Measurements from ENCODE around the gene SLAMF8. TPM values are rescaled to one million over a fixed set of nuclear protein-coding genes. Genes with fewer than 3 reads are reported as not detected.

The SLAMF8 gene
- total and polyA plus RNA-seq, 2 of the 8 experiments (the other 6 are each of a cell fraction or from before 2014, with no cell fraction given): not detected

GRCh38 chr1:159791031-159791430 lies 35.6 kb upstream of the SLAMF8 start:
- Histone ChIP-seq H2AK5ac (ENCODE audit: low read depth, low read length) (no peak overlapping the region), H3K23me2 (ENCODE audit: low read depth, low read length) (no peaks in the 10 kb centered on the region; the same call in 1 of the 2 replicates), H3K23ac (ENCODE audit: insufficient read length) (no peak overlapping the region), H3K27ac (ENCODE audit: low read depth, low read length) (no peak overlapping the region), H2BK120ac (replicated peaks; ENCODE audit: low read depth, low read length) (no peak overlapping the region), H2AFZ (ENCODE audit: low read length) (no peak overlapping the region), H3K56ac (replicated peaks; ENCODE audit: insufficient read length, low read depth, low read length) (no peak overlapping the region), H2BK20ac (ENCODE audit: low read length) (no peak overlapping the region), H3K9me3 (ENCODE audit: insufficient read depth in 2 of 2, low read depth in 1 of 2, low read length in 1 of 2) (no peaks in the 10 kb centered on the region), H4K20me1 (replicated peaks in 1 of 2; ENCODE audit: control insufficient read depth in 1 of 2, insufficient read depth in 2 of 2, low read length in 2 of 2) (no peaks in the 10 kb centered on the region), H4K91ac (replicated peaks; ENCODE audit: insufficient read length, low read length) (no peak overlapping the region), H3K18ac (ENCODE audit: extremely low read depth, low read length) (no peak overlapping the region), H4K8ac (ENCODE audit: extremely low read depth, insufficient read depth, low read length) (no peak overlapping the region), H2BK15ac (ENCODE audit: low read length) (no peak overlapping the region), H4K5ac (ENCODE audit: insufficient read length, low read depth, low read length) (no peak overlapping the region), H3K14ac (ENCODE audit: insufficient read length) (no peak overlapping the region), H3K79me1 (ENCODE audit: low read depth, low read length) (no peaks in the 10 kb centered on the region; the same call in 1 of the 2 replicates), H3K36me3 (ENCODE audit: control insufficient read depth in 2 of 4, insufficient read depth in 4 of 4, low read length in 3 of 4) (no peaks in the 10 kb centered on the region), H3K79me2 (ENCODE audit: control insufficient read depth in 1 of 2, insufficient read depth in 2 of 2, low read length in 2 of 2) (no peaks in the 10 kb centered on the region), H3K9ac (replicated peaks in 1 of 4; ENCODE audit: extremely low read depth in 1 of 4, low read depth in 3 of 4, low read length in 3 of 4) (no peak overlapping the region), H3K4me3 (ENCODE audit: extremely low read depth in 1 of 4, insufficient read depth in 2 of 4, low read depth in 3 of 4, low read length in 4 of 4) (no peak overlapping the region), H3K4ac (replicated peaks; ENCODE audit: insufficient read length, low read depth, low read length) (no peak overlapping the region), H2BK12ac (ENCODE audit: low read depth, low read length) (no peak overlapping the region), H3K27me3 (replicated peaks in 1 of 4; ENCODE audit: control insufficient read depth in 3 of 4, extremely low read depth in 1 of 4, insufficient read depth in 3 of 4, low read length in 3 of 4) (no peaks in the 10 kb centered on the region), H2BK5ac (ENCODE audit: low read depth, low read length) (no peak overlapping the region), H3K4me2 (ENCODE audit: insufficient read depth in 1 of 2, low read depth in 2 of 2, low read length in 2 of 2) (no peak overlapping the region), H3K4me1 (replicated peaks in 1 of 4; ENCODE audit: control insufficient read depth in 3 of 4, insufficient read depth in 4 of 4, low read length in 3 of 4) (peaks cover 0 to 4% (median 0%) of the 10 kb centered on the region in 4 experiments; a peak in 1 of 7 replicates)
- FAIRE-seq: no peak
- ChIA-PET CTCF (ENCODE audit: partially characterized antibody) (interaction anchor here (1.0 to 26.0 kb wide), 2 partner anchors 40 to 97 kb away, joined by 4 to 645 read pairs; no protein-coding TSS in a partner anchor), POLR2A (ENCODE audit: partially characterized antibody) (no interaction called here)
- DNase-seq (ENCODE audit: low read depth in 1 of 2, low spot score in 2 of 2): no peak
- WGBS, 2 experiments (ENCODE audit: extremely low coverage in 1 of 2, insufficient coverage in 1 of 2, insufficient read length in 1 of 2, insufficient replicate concordance in 2 of 2, low coverage in 1 of 2, low lambda C conversion rate in 2 of 2, missing lambda C conversion rate in 1 of 2): 88% methylated on average over 3 of the region's 3 CpGs; no CpG with 5 or more reads in 1 of the 2 experiments
- TF ChIP-seq HDAC6 (IDR thresholded peaks at IDR 0.05; ENCODE audit: low read depth, low read length) (no peak), CBX8 (IDR thresholded peaks at IDR 0.05; ENCODE audit: borderline replicate concordance, low read depth, low read length) (no peak), BCL11A (IDR thresholded peaks at IDR 0.05; ENCODE audit: low read depth in 2 of 2, low read length in 2 of 2) (no peak), FOSL1 (IDR thresholded peaks at IDR 0.05; ENCODE audit: insufficient read depth, low read depth, low read length) (no peak), GTF2F1 (IDR thresholded peaks at IDR 0.05; ENCODE audit: borderline replicate concordance, low read depth, low read length) (no peak), HDAC2 (IDR thresholded peaks at IDR 0.05; ENCODE audit: borderline replicate concordance in 1 of 2, low read depth in 2 of 2, low read length in 2 of 2) (no peak), ZNF274 (IDR thresholded peaks at IDR 0.05; ENCODE audit: borderline replicate concordance, extremely low read depth, low read length) (no peak), CTBP2 (IDR thresholded peaks at IDR 0.05; ENCODE audit: borderline replicate concordance, insufficient read depth, insufficient read length, low read length) (no peak), POU5F1 (IDR thresholded peaks at IDR 0.05; ENCODE audit: low read depth, low read length) (no peak), RNF2 (IDR thresholded peaks at IDR 0.05; ENCODE audit: borderline replicate concordance, low read depth, low read length, missing control alignments, poor library complexity, severe bottlenecking) (no peak), SIX5 (IDR thresholded peaks at IDR 0.05; ENCODE audit: low read depth, low read length) (no peak), SIN3A (conservative IDR thresholded peaks at IDR 0.05 in 1 of 2, IDR thresholded peaks at IDR 0.05 in 1 of 2; ENCODE audit: low read depth in 1 of 2, low read length in 2 of 2) (no peak), YY1 (IDR thresholded peaks at IDR 0.05; ENCODE audit: low read depth, low read length) (no peak)
